Effector memory CD4-positive, alpha-beta T cell (primary cell): ENCODE results near the gene FBXL5.

Source experiments
- DNase-seq, 3 donors: peaks; one replicate each; pipeline ENCODE4 v3.0.0-alpha.2; 2020
- H3K27ac ChIP-seq: 2 replicates; pipeline ENCODE4 v1.7.0; 2013; ENCODE audit warnings: mild to moderate bottlenecking, low read length, moderate library complexity; ENCODE audit not compliant: insufficient read depth, poor library complexity, severe bottlenecking
- H3K27me3 ChIP-seq: replicated peaks from 2 replicates; pipeline ENCODE4 v1.7.0; 2013; ENCODE audit warnings: mild to moderate bottlenecking, low read length; ENCODE audit not compliant: insufficient read depth, control insufficient read depth, poor library complexity, severe bottlenecking
- H3K36me3 ChIP-seq: 2 replicates; pipeline ENCODE4 v1.7.0; 2013; ENCODE audit warnings: mild to moderate bottlenecking, low read length, moderate library complexity; ENCODE audit not compliant: control insufficient read depth, insufficient read depth
- H3K4me1 ChIP-seq: 2 replicates; pipeline ENCODE4 v1.7.0; 2013; ENCODE audit warnings: low read length, mild to moderate bottlenecking; ENCODE audit not compliant: control insufficient read depth, insufficient read depth, poor library complexity, severe bottlenecking
- H3K4me3 ChIP-seq: 2 replicates; pipeline ENCODE4 v1.7.0; 2013; ENCODE audit warnings: low read length, low read depth, mild to moderate bottlenecking; ENCODE audit not compliant: insufficient read depth, poor library complexity, severe bottlenecking
- H3K9me3 ChIP-seq: 2 replicates; pipeline ENCODE4 v1.7.0; 2013; ENCODE audit warnings: mild to moderate bottlenecking, low read length, moderate library complexity; ENCODE audit not compliant: control insufficient read depth

FBXL5 gene

DNA sequence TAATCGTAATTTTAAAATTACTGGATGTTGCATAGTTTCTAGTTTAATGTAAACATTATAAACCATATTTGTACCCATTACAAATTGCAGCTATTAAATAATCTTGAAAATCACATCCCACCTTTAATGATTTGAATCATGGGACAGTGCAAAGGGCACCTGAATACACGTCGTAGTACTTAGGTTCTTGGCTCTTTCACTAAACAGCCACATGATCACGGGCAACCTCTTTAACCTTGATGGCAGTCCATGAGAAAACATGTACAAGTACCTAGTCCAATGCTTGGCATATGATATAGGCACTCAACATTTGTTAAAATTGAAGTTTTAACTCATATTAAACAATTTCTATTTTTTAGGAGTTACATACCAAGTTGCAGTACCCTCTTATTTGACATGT is 11.8 kb upstream of the FBXL5 start:
- no peak for DNase-seq
- Histone ChIP-seq H3K36me3 (no peaks in the 10 kb centered on the region), H3K9me3 (no peaks in the 10 kb centered on the region), H3K27ac (no peak overlapping the region), H3K4me1 (no peaks in the 10 kb centered on the region), H3K4me3 (no peak overlapping the region), H3K27me3 (no peaks in the 10 kb centered on the region)

DNA sequence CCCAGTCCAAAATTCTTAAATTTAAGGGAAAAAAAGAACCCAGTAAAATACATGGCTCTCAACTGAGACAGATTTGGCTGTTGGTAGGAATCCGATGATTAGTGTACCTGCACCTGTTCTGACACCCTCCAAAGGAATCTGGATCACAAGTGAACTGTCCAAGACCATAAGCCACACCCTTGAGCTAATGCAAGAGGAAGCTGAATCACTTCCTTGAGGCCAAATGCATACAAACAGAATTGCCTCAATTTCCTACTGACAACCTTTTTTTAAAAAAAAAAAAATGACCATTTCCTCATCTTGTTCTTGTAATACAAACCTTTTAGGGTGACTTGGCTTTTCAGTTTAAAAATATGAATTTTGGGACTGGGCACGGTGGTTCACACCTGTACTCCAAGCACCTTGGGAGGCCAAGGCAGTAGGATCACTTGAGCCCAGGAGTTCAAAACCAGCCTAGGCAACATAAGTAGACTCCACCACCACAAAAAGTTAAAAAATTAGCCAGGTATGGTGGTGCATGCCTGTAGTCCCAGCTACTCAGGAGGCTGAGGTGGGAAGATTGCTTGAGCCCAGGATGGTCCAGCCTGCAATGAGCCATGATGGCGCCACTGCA is 10.7 kb upstream of the FBXL5 start:
- H3K27ac ChIP-seq = no peak overlapping the region
- no peaks in the 10 kb centered on the region for H3K9me3 ChIP-seq
- DNase-seq = no peak
- no peaks in the 10 kb centered on the region for H3K36me3 ChIP-seq
- no peaks in the 10 kb centered on the region for H3K27me3 ChIP-seq
- no peak overlapping the region for H3K4me3 ChIP-seq
- H3K4me1 ChIP-seq = no peaks in the 10 kb centered on the region

DNA sequence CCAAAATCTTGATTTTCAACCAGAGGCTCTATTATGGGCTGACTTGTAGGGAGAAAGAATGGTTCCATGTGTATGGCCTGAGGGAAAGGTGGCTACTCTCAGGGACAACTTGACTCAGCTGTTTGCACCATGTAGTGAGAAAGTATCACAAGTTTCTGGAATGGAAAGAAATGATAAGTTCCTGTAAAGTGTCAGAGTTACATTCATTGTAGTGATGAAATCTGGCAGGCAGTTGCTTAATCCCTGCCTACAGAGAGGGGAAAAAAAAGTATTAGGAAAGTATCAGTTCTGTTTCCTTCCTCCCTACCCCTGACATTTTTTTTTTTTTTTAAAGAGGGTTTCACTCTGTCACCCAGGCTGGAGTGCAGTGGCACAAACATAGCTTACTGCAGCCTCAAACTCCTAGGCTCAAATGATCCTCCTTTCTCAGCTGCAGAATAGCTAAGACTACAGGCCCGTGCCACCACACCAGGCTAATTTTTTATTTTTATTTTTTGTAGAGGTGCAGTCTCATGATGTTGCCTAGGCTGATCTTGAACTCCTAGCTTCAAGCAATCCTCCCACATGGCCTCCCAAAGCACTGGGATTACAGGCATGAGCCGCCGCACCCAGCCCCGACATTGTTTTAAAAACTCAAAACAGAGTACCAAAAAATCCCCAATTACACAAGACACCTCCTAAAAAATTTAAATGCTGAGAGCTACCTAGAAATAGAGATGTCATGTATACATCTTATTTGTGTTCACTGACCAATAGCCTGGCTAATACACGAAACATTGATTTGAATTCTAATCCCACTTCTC is 4.8 kb upstream of the FBXL5 start:
- H3K4me1 ChIP-seq = no peaks in the 10 kb centered on the region
- no peaks in the 10 kb centered on the region for H3K36me3 ChIP-seq
- no peaks in the 10 kb centered on the region for H3K27me3 ChIP-seq
- no peak overlapping the region for H3K4me3 ChIP-seq
- no peaks in the 10 kb centered on the region for H3K9me3 ChIP-seq
- DNase-seq = no peak
- no peak overlapping the region for H3K27ac ChIP-seq

DNA sequence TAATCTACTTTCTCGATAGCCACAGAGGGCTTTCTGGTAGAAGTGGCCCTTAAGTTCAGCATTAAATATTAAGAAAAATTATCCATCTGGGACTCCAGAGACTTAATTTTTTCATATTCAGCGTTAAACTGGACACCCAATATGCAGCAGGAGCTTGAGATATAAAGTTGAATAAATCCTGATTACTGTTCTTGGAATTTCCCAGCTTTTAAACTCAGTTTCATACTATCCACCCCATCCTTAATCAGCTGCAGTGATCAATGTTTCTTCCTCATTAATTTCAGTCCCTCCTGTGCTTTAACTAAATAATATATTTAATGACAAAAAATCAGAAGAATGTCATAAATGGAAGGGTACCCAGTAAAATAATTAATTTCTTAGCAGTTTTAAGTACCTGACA is 3.6 kb upstream of the FBXL5 start:
- H3K27me3 ChIP-seq = no peaks in the 10 kb centered on the region
- no peak for DNase-seq
- H3K4me1 ChIP-seq = peaks cover 7% of the 10 kb centered on the region
- H3K4me3 ChIP-seq = no peak overlapping the region
- no peaks in the 10 kb centered on the region for H3K36me3 ChIP-seq
- no peaks in the 10 kb centered on the region for H3K9me3 ChIP-seq
- no peak overlapping the region for H3K27ac ChIP-seq

DNA sequence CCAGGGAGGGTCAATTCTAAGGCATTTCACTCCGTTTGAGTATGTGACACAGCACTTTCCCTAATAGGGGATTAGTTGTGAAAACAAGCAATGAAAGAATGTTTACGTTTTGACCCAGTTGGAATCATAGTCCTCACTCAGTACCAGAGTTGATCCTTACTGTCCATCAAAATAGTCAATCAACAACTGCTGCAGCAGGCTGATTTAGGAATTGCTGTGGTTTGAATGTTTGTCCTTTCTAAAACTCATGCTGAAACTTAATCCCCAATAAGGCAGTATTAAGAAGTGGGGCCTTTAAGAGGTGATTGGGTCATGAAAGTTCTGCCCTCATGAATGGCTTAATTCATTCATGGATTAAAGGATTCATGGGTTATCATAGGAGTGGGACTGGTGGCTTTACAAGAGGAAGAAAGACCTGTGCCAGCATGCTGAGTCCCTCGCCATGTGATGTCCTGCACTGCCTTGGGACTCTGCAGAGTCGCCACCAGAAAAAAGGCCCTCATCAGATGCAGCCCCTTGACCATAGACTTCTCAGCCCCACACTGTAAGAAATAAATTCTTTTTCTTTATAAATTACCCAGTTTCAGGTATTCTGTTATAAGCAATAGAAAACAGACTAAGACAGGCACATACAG is 3.1 kb upstream of the FBXL5 start:
- peaks cover 10% of the 10 kb centered on the region for H3K4me1 ChIP-seq
- no peak overlapping the region for H3K27ac ChIP-seq
- H3K4me3 ChIP-seq = no peak overlapping the region
- no peaks in the 10 kb centered on the region for H3K27me3 ChIP-seq
- no peak for DNase-seq
- no peaks in the 10 kb centered on the region for H3K36me3 ChIP-seq
- no peaks in the 10 kb centered on the region for H3K9me3 ChIP-seq

DNA sequence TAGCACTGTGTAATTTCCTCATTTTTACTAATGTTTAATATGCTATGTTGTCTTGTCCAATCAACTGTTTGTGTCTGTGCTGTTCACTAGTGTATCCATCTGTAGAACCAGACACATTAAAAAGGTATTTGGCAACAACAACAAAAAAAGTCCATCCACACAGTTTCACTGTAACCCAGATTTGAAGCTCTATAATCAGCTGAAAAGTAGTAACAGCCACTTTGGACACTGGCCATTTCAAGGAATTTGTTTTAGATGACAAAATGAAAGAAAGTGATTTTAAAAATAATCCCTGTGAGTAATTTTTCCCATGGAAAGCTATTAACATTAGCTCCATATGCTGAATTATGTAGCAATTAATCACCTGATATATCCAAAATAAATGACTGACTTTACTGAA is 2.2 kb upstream of the FBXL5 start:
- H3K36me3 ChIP-seq = no peaks in the 10 kb centered on the region
- no peaks in the 10 kb centered on the region for H3K27me3 ChIP-seq
- H3K4me3 ChIP-seq = no peak overlapping the region
- H3K4me1 ChIP-seq = peaks cover 15% of the 10 kb centered on the region
- H3K9me3 ChIP-seq = no peaks in the 10 kb centered on the region
- no peak for DNase-seq
- H3K27ac ChIP-seq = no peak overlapping the region

DNA sequence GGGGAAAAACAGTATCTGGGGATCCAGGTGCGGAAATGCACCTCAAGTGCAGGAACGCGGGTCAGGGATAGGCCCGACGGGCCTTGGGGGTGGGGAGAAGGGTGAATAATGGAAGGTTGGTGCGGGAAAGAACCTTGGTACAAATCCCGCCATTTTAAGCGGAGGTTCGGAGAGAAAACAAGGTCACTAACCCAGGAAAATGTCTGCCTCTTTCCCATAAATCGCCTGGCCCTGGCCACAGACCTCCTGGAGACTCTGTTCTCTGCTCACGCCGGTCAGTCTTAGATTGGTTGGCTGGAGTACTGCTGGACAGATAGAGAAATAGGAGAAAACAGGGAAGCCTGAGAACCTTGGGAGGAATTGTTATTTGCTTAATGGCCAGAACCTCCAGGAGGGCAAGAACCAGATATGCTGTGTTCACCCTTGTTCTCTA is 897 bp upstream of the FBXL5 start:
- Histone ChIP-seq H3K9me3 (no peaks in the 10 kb centered on the region), H3K4me3 (peak overlapping the region; percentile 95), H3K36me3 (no peaks in the 10 kb centered on the region), H3K27ac (peak overlapping the region; percentile 92), H3K4me1 (peaks cover 28% of the 10 kb centered on the region), H3K27me3 (no peaks in the 10 kb centered on the region)
- no peak for DNase-seq

DNA sequence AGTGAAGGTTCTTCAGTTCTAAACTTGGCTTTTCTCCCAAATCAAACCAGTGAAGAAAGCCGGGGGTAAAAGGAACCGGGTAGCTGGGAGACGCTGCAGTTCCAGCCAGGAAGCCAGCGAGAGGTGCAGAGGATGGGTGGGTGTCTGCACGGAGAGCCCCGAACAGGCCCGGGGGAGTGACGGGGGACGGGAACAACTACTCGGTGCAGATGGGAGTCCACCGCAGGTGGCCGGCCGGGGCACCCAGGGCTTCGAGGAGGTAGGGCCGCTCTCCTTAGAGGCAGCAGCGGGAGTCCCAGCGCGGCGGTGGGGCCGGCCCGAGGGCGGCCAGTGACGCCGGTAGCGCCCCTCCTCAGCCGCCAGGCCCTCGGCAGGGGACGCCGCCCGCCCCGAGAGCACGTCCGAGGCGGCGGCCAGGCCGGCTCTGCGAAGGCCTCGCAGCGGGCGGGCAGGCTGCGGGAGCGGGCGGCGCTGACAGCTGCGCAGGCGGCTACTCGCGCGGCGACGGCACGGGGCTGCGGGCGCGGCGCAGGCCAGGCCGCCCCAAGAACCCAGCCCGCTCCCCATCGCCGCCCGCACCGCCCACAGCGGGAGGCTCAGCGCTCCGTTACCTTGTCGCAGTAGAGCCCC is 449 bp downstream of the FBXL5 start:
- Histone ChIP-seq H3K36me3 (no peaks in the 10 kb centered on the region), H3K27me3 (no peaks in the 10 kb centered on the region), H3K27ac (peak overlapping the region; percentile 92), H3K4me1 (peaks cover 39% of the 10 kb centered on the region), H3K9me3 (no peaks in the 10 kb centered on the region), H3K4me3 (peak overlapping the region; percentile 95)
- DNase-seq = peak; percentile 9 to 16 (median 15)

DNA sequence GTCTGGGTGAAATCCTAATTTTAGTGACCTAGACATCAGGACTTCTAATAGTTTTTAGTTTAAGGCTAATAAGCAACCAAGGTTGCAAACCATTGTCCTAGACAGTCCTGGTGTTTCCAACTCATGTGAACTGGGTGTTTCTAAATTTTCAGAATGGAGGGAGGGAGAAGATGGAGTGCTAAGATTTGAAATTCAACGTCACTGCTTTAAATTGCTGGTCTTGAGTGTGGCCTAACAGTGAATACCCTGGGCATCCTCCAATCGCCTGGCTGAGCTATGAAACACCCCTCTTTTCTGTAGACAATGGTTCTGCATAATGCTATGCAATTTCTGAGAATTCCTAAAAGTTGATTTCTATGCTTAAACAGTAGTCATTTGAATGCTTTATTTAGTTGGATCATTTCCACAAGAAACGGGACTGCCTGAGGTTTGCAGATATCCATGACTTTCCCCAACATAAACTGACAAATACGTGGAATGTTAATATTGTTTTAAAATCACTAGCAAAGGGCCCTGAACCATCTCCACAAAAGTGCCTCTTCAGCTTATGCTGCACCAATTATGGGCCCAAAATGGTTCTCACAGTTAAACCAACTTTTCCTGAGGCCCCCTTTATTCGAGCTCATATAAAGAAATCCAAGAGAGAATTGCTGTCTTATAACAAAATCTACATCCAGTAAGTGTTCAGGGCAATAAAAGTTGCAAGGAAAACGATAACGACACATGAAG is 1.1 kb downstream of the FBXL5 start:
- H3K9me3 ChIP-seq = no peaks in the 10 kb centered on the region
- H3K36me3 ChIP-seq = no peaks in the 10 kb centered on the region
- peak overlapping the region; percentile 95 for H3K4me3 ChIP-seq
- peaks cover 43% of the 10 kb centered on the region for H3K4me1 ChIP-seq
- H3K27ac ChIP-seq = peak overlapping the region; percentile 92
- no peaks in the 10 kb centered on the region for H3K27me3 ChIP-seq
- DNase-seq = no peak
